B cell (primary cell): ENCODE results near the gene SLC16A6. TPM values are rescaled to one million over a fixed set of nuclear protein-coding genes. Genes with fewer than 3 reads are reported as not detected.

Source experiments
- ATAC-seq: fragments of 200-7000 bp; cut with Tn5 transposase; one replicate; pipeline ENCODE4 v1.10.0; 2021; ENCODE audit warnings: low read depth, mild to moderate bottlenecking, moderate number of reproducible peaks, moderate library complexity
- CTCF ChIA-PET: fragments of 350-600 bp; sonication (Branson Sonifier 250); formaldehyde crosslinking; loops from one replicate; lab custom pipeline; 2021; ENCODE audit warnings: antibody characterized with exemption, inconsistent platforms; lab: Charles Lee
- POLR2A ChIA-PET: fragments of 350-600 bp; sonication (Branson Sonifier 250); formaldehyde crosslinking; loops from one replicate; lab custom pipeline; 2021; ENCODE audit warnings: antibody characterized with exemption; lab: Charles Lee
- DNase-seq: peaks from one replicate; pipeline ENCODE4 v3.0.0; 2013
- H2AFZ ChIP-seq: 2 replicates; pipeline ENCODE4 v1.6.1; 2012; ENCODE audit warnings: mild to moderate bottlenecking, low read depth, low read length; ENCODE audit not compliant: insufficient read depth, poor library complexity, severe bottlenecking
- H3K27ac ChIP-seq, 2 donors: 1 replicate in 1 of 2; 2 replicates in 1 of 2; pipeline ENCODE4 v1.5.1; 2012 to 2013; ENCODE audit warnings: low read length in 2 of 2, mild to moderate bottlenecking in 2 of 2, moderate library complexity in 1 of 2
- H3K27me3 ChIP-seq, 4 experiments: fragments of 200-600 bp in 1 of 4; sonication (generic) in 1 of 4; replicated peaks in 1 of 4; 1 replicate in 2 of 4; 2 replicates in 2 of 4; pipeline versions ENCODE4 v1.6.1 to v1.7.0; 2013 to 2016; ENCODE audit warnings: low read length in 3 of 4, mild to moderate bottlenecking in 2 of 4, mixed read lengths in 1 of 4, moderate library complexity in 1 of 4; ENCODE audit not compliant: insufficient read depth in 4 of 4, control insufficient read depth in 3 of 4; ENCODE audit errors: control extremely low read depth in 1 of 4
- H3K36me3 ChIP-seq, 2 experiments: replicated peaks in 1 of 2; 1 replicate in 1 of 2; 2 replicates in 1 of 2; pipeline versions ENCODE4 v1.6.1 to v1.7.1; 2013; ENCODE audit warnings: low read length in 1 of 2; ENCODE audit not compliant: insufficient read depth in 2 of 2, control insufficient read depth in 1 of 2; ENCODE audit errors: control extremely low read depth in 1 of 2, extremely low read depth in 1 of 2
- H3K4me1 ChIP-seq, 2 donors: fragments of 200-600 bp in 1 of 2; sonication (generic) in 1 of 2; 1 replicate in 1 of 2; 2 replicates in 1 of 2; pipeline versions ENCODE4 v1.5.1 to v1.6.1; 2013 to 2017; ENCODE audit warnings: low read length in 2 of 2; ENCODE audit not compliant: control insufficient read depth in 2 of 2, insufficient read depth in 2 of 2
- H3K4me2 ChIP-seq: replicated peaks from 2 replicates; pipeline ENCODE3; 2012; ENCODE audit warnings: mild to moderate bottlenecking, low read depth, low read length; ENCODE audit not compliant: poor library complexity, severe bottlenecking
- H3K4me3 ChIP-seq, 5 experiments: fragments of 200-600 bp in 1 of 5; sonication (generic) in 1 of 5; 1 replicate in 3 of 5; 2 replicates in 2 of 5; pipeline versions ENCODE4 v1.5.1 to v1.7.0; 2011 to 2016; ENCODE audit warnings: low read length in 4 of 5, mild to moderate bottlenecking in 4 of 5, low read depth in 2 of 5, control low read depth in 1 of 5, moderate library complexity in 1 of 5; ENCODE audit not compliant: insufficient read depth in 1 of 5; ENCODE audit errors: control extremely low read depth in 1 of 5, extremely low read depth in 1 of 5
- H3K79me2 ChIP-seq: fragments of 200-600 bp; sonication (generic); one replicate; pipeline ENCODE4 v1.6.0; 2016; ENCODE audit warnings: low read length; ENCODE audit not compliant: control insufficient read depth, insufficient read depth
- H3K9ac ChIP-seq: fragments of 200-600 bp; sonication (generic); 2 replicates; pipeline ENCODE4 v1.6.1; 2017; ENCODE audit warnings: mild to moderate bottlenecking, low read length, moderate library complexity
- H3K9me3 ChIP-seq, 3 donors: one replicate each; pipeline versions ENCODE4 v1.6.1 to v1.7.1; 2013; ENCODE audit warnings: low read length in 2 of 3; ENCODE audit not compliant: control insufficient read depth in 2 of 3, insufficient read depth in 1 of 3; ENCODE audit errors: control extremely low read depth in 1 of 3
- H4K20me1 ChIP-seq: 2 replicates; pipeline ENCODE4 v1.6.0; 2012; ENCODE audit warnings: mild to moderate bottlenecking, low read length; ENCODE audit not compliant: insufficient read depth, control insufficient read depth, poor library complexity, severe bottlenecking
- H3K27ac Mint-ChIP-seq: one replicate; pipeline ENCODE4 v1.8.0; 2021; ENCODE audit warnings: mixed read lengths
- H3K27me3 Mint-ChIP-seq: one replicate; pipeline ENCODE4 v1.8.0; 2021; ENCODE audit warnings: mixed read lengths
- H3K4me1 Mint-ChIP-seq: one replicate; pipeline ENCODE4 v1.8.0; 2021; ENCODE audit warnings: mixed read lengths
- H3K4me3 Mint-ChIP-seq: one replicate; pipeline ENCODE4 v1.8.0; 2021; ENCODE audit warnings: mixed read lengths
- H3K9me3 Mint-ChIP-seq: one replicate; pipeline ENCODE4 v1.8.0; 2022; ENCODE audit warnings: mixed read lengths; ENCODE audit not compliant: insufficient read depth
- CTCF ChIP-seq: fragments of 200-600 bp; IDR thresholded peaks from one replicate; pipeline ENCODE4 v1.8.0; 2022; ENCODE audit warnings: antibody characterized with exemption, mild to moderate bottlenecking
- EZH2 ChIP-seq: IDR thresholded peaks from 2 replicates; pipeline ENCODE4 v1.6.1; 2012; ENCODE audit warnings: borderline replicate concordance, low read depth, mild to moderate bottlenecking, moderate library complexity, low read length; ENCODE audit not compliant: insufficient read depth, poor library complexity, severe bottlenecking
- WGBS: methylation state at CpG from one replicate; pipeline ENCODE4 v1.1.5; 2013; ENCODE audit warnings: missing lambda C conversion rate; ENCODE audit not compliant: insufficient coverage; 5-methylcytosine and 5-hydroxymethylcytosine counted together
- intact Hi-C: fragments of 100-400 bp; cut with micrococcal nuclease; formaldehyde crosslinking; loops from one replicate; pipeline ENCODE4 v1.10.0; 2022
- polyA plus RNA-seq: library from polyadenylated mRNA; depleted of rRNA; stranded (reverse); fragments of >200 nt; gene quantifications from 2 replicates; pipeline ENCODE4 v1.2.3, GENCODE V29; 2012
- total RNA-seq, 2 donors: library from RNA; stranded (reverse); fragments of 120-200 nt in 1 of 2; gene quantifications; 1 replicate in 1 of 2; 2 replicates in 1 of 2; pipeline versions ENCODE4 v1.2.3 to v1.2.4, GENCODE V29; 2013 to 2022

Gene SLC16A6
- total and polyA plus RNA-seq, 2 donors (not counting 1 experiment from before 2014, with no cell fraction given): 1.1 to 3.8 TPM

- Mint-ChIP-seq H3K27ac (no peak overlapping the region), H3K27me3 (peaks cover 8% of the 10 kb centered on the region), H3K4me3 (no peak overlapping the region), H3K4me1 (peaks cover 22% of the 10 kb centered on the region), H3K9me3 (no peaks in the 10 kb centered on the region)
- H3K36me3 ChIP-seq: no peaks in the 10 kb centered on the region
- TF ChIP-seq CTCF (no peak), EZH2 (no peak)
- ChIA-PET CTCF (no interaction called here), POLR2A (no interaction called here)
- ATAC-seq: no peak
- no CpG with 5 or more reads among the region's 4 CpGs for WGBS
- DNase-seq: no peak
- no peak overlapping the region for H2AFZ ChIP-seq
- no peaks in the 10 kb centered on the region for H3K9me3 ChIP-seq
- no peaks in the 10 kb centered on the region for H4K20me1 ChIP-seq
- H3K27ac ChIP-seq: no peak overlapping the region
- peaks cover 17 to 18% of the 10 kb centered on the region in 2 donors for H3K4me1 ChIP-seq
- no peaks in the 10 kb centered on the region for H3K79me2 ChIP-seq
- no peak overlapping the region for H3K4me2 ChIP-seq
- intact Hi-C loops: no loop called here
- no peak overlapping the region for H3K4me3 ChIP-seq
- H3K9ac ChIP-seq: no peak overlapping the region
- H3K27me3 ChIP-seq: peaks cover 0 to 4% (median 0%) of the 10 kb centered on the region in 4 experiments
These were observed 30.6 kb upstream of the SLC16A6 start for GRCh38 chr17:68321556-68321954.

GRCh38 chr17:68320943-68321555 is 30.1 kb upstream of the SLC16A6 start:
- Histone ChIP-seq H3K9me3 (no peaks in the 10 kb centered on the region), H3K36me3 (no peaks in the 10 kb centered on the region), H3K27me3 (peaks cover 0 to 4% (median under 1%) of the 10 kb centered on the region in 4 experiments), H3K27ac (no peak overlapping the region), H3K4me3 (no peak overlapping the region), H3K4me1 (peaks cover 17 to 18% of the 10 kb centered on the region in 2 donors), H3K9ac (no peak overlapping the region), H2AFZ (no peak overlapping the region), H3K79me2 (no peaks in the 10 kb centered on the region), H4K20me1 (no peaks in the 10 kb centered on the region), H3K4me2 (no peak overlapping the region)
- no peaks in the 10 kb centered on the region for H3K9me3 Mint-ChIP-seq
- H3K4me1 Mint-ChIP-seq: peaks cover 24% of the 10 kb centered on the region
- WGBS: 100% methylated on average over 4 of the region's 7 CpGs
- no peak overlapping the region for H3K4me3 Mint-ChIP-seq
- DNase-seq: no peak
- POLR2A ChIA-PET: no interaction called here
- TF ChIP-seq EZH2 (no peak), CTCF (no peak)
- H3K27ac Mint-ChIP-seq: no peak overlapping the region
- intact Hi-C loops: no loop called here
- CTCF ChIA-PET: no interaction called here
- ATAC-seq: no peak
- peaks cover 13% of the 10 kb centered on the region for H3K27me3 Mint-ChIP-seq
